ENCODE measurements around the gene STYXL2.

STYXL2 gene

DNA sequence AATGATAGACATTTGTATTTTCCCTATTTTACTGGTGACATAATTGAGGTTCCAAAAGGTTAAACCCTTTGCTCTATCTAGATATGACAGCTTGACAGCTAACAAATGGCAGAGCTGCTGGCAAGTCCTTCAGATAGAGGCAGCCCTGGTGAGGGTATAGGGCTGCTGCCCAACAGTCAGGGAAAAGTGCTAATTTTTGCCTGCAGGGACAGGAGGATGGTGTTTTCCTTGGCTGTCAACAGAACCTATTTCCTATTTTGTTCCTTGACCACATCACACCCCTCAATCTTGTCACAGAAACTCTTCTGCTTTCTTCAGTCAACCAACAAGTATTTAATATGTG lies 16.0 kb upstream of the STYXL2 start:
- DNase-seq (ENCODE audit: low read depth, low spot score): no peak

DNA sequence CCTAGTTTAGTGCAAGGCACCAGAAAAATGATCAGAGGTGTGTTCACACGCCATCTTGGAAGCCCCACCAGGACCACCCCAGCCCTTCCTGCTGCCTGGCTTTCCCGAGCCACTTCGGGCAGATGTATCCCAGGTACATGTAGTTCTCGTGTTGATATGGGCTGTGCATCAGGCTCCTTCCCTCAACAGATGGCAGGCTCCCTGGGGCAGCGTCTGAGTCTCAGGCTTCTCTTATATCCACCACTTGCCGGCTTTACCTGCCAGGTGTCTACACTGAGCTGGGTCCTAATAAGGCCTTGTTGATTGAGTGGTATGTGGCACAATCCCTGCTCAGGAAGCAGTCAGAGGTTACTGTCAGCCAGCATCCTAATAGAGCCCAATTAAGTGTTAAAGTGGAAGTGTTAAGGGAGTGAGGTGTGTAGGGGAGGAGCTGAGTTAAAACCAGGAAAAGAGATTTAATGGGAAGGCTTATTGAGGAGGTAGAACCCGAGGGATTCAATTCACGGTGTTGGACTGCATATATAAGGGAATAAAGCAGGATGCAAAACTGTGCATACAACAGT lies 12.2 kb upstream of the STYXL2 start:
- no peak for DNase-seq (ENCODE audit: low read depth, low spot score)

DNA sequence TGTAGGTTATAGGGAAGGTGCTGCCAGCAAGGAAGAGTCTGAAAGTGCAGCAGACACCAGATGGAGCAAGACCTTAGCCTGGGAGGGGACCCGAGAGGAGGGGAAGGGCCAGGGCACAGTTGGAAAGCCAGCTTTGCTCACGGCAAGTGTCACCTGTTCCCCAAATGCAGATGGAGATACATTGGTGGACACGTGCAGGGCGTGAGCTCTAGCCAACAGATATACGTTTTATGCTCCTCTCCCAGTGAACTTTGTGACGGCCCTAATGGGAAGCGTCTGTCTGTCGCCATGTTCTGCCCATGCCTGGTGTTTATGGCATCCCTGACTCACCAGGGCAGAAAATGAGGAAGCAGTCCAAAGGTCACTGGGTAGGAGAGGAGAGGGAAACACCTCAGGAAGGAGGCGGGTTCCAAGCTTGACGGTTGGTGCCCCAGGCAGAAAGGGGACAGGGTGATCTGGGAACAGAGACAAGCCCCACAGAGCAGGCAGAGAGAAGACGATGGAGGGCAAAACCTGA lies 11.3 kb upstream of the STYXL2 start:
- DNase-seq (ENCODE audit: low read depth, low spot score): no peak

DNA sequence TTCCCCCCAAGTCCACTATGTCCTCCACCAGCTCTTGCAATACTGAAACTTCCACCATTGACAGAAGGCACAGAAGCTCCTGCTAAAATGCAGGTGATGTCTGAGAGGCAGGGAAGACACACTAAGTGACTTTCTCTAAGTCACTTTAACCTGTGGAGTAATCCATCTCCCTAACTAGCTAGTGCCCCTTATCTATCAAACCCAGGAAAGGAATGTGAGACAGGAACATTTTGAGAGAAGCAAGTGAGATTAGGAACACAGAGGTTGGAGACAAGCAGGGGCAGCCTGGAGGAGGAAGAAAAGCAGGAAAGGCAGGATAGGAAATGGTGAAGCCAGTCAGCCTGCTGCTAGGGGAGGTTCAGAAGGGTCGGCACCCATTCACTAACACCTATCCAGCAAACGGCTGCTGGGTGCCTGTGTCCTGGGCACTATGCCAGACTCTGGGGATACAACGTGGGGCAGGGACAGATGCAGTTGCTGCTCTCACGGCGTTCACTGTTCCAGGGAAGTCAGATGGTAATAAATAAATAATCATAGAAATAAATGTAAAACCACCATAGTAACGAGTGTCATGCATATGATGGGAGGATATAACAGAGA lies 10.7 kb upstream of the STYXL2 start:
- DNase-seq (ENCODE audit: low read depth, low spot score): no peak

DNA sequence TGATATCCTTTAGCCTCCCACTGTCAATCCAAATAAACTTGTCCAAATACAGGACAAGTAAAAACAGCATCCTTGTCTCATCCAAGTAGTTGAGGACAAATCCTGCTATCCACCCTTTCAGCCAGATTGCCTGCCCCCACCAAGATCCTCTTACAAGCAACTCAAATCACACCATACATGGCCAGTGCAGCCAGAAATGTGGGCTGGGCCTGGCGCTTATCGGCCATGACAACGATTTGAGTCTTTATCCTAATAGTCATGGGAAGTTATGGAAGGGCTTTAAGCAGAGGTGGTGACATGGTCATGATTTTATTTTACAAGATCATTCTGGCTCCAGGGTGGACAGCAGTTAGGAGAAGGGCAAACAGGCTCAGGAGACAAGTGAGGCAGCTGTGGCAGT lies 10.0 kb upstream of the STYXL2 start:
- no peak for DNase-seq (ENCODE audit: low read depth, low spot score)

DNA sequence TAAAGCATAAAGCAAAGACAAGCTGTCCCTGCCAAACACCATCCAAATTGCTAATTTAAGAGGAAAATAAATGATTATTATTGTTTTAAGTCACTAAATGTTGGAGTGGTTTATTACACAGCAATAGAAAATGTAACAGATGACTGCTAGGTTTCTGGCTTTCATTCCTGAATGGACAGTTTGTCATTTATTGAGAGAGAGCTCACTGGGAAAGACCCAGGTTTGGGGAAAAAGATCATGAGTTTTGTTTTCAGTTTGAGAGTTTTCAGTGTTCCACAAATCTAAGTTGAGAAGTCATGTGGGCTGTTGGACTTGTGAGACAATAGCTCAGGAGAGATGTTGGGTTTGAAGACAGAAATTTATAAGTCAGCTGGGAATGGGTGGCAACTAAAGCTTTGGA lies 9.1 kb upstream of the STYXL2 start:
- no peak for DNase-seq (ENCODE audit: low read depth, low spot score)

DNA sequence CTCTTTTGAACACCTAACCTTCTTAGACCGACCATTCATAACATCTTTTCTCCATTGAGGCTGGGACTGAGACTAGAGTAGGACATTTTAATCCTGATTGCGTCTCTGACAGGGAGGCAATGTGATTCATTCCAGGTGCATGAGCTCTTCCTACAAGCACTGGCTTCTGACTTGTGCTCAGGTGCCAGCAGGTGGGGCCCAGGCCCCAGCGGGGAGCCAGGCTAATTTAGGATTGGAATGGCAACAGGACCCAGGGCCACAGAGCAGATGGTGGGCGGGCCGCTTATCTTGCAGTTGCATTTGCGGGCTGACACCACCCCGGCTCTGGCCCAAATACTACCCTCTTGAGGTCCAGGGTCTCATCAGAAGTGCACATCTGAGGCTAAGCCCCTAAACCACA lies 7.8 kb upstream of the STYXL2 start:
- DNase-seq (ENCODE audit: low read depth, low spot score): no peak

DNA sequence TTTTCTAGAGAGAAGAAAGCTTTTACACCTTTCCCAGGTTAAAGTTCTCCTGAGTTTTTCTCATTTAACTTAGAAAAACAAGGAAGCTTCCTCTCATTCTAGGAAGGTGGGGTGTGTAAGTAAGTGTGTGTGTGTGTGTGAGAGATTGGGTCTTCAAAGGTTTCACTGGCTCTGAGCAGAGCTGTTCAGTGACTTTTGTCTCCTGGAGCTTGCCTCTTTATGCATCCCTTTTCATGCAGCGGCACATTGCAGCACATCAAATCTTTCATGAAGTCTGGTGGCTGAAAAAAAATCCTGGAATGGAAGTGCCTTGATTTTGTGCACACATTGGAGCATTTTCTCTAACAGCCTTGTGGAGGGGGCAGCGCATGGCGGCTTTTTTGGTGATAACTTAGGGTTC lies 7.1 kb upstream of the STYXL2 start:
- DNase-seq (ENCODE audit: low read depth, low spot score): no peak

DNA sequence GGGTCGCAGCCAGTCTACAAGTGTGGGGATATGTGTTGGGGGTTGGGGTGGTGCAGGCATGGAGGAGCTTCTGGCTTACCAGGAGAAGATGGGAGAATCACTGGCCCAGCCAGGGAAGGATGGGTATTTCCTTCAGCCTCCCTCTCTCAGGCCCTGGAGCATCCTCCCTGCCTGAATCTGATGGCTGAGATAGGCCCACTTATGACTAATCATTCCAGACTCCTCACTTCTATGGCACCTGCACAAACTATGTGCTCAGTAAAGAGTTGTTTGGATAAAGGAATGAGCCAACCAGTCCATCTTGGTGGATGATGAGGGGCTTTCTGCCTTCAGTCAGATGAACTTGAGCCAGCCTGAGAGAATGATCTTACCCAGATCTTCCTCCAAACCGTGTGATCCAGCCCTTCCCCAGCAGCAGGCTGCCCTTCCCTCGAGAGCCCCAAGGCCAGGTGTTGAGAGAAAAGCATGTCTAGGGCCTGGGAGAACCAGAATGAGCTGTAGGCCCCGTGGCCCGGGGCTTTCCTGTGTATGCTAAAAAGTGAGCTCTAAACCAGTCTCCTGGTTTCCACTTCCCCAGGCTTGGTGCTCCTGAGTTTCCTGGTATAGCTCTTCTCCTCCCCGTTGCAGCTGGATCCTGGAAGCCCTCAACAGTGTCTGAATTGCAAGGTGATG lies 5.0 kb upstream of the STYXL2 start:
- DNase-seq (ENCODE audit: low read depth, low spot score): no peak

DNA sequence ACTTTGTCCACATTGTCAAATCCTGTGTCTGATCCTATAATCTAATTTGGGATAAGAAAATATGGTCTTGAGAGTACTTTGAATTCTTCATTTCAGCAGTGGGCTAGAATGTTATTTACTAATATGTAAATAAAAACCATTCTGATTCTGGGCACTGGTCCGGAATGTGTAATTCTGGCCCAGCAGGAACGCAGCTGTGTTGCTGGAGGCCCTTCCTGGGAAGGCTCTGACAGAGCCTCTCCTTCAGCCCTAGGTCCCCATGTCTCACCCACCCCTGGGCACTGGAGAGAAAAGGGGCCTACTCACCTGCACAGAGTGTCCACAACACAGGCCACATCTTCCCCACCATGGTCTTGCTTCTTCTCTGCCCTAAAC lies 3.9 kb upstream of the STYXL2 start:
- no peak for DNase-seq (ENCODE audit: low read depth, low spot score)

DNA sequence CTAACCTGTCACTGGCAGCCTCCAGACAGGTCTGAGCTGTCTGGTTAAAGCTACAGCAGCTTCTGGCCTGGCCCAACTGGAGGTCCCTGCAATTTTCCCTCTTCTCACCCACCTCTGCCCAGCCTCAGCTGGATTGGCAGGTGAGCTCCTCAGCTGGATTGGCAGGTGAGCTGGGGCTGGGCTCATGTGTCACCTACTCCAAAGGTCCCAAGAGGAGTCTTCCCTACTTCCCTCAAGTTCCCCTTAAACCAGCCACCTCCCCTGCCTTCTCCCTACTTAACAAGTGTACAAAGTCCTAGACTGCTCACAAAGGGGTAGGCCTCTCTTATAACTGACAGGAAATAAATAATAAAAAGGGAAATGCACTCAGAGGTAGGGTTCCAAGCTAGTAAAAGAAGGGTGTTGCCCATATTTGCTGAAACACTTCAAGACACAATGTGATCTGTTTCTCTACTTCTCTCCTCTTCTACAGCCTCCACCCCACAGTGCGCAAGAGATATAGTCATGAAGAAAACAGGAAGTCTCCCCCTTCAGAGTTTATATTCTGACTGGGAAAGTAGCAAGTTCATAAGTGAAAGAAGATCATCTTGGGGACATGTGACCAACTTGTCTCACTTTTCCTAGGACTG lies 3.4 kb upstream of the STYXL2 start, which contains the start of gene GPA33:
Gene GPA33 (minus strand): TSS at position 64 of the 629 bp plus-strand sequence. CDS start 90 bp downstream, outside the sequence.
- no peak for DNase-seq (ENCODE audit: low read depth, low spot score)

DNA sequence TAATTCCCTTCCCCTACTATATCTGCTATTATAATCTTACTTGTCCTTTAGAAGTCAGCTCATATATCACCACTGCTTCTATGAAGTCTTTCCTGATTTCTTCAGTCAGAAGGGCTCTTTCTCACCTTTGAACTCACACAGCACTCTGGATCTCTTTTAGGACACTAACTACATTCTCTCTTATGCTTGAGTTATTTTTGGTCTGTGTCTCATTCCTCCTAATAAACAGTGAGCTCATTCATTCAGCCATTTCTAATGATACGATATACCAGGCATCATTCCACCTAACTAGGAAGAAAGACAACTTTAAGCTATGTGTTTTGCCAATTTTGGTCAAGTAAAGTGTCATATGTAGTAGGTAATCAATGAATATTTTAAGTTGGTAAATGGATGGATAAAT lies 1.2 kb upstream of the STYXL2 start:
- DNase-seq (ENCODE audit: low read depth, low spot score): no peak

DNA sequence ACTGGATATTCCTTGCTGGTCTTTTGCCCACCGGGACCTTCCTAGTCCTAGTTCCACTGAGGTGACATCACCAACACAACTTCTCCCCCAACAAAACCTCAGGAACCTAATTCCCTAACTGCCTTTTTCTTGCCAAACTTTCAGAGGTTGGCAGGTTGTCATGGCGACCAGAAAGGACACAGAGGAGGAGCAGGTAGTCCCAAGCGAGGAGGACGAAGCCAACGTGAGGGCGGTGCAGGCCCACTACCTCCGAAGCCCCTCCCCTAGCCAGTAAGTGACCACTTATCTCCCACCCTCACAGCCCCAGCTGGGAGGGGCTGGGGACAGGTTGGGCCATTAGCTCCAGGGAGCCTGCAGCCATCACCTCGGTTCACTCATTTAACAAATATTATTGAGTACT lies 815 bp downstream of the STYXL2 start:
- no peak for DNase-seq (ENCODE audit: low read depth, low spot score)

DNA sequence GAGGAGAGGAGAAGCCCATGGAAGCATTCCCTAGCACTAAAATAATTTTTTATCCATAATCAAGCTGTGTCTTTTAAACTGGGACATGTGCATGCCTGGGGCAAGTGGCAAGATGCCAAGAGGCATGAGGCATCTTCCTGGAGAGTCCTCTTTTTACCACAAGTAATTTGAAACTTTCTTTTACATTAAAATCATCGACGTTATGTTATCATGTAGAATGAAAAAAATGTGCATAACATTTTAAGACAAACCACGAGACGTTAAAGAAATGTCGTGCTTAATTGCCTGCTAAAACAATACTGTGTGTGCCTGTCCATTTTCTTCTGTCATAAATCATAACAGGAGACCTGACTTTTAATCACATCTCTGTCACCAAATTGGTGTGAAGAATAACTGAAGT lies 1.5 kb downstream of the STYXL2 start:
- DNase-seq (ENCODE audit: low read depth, low spot score): peak; percentile 12

DNA sequence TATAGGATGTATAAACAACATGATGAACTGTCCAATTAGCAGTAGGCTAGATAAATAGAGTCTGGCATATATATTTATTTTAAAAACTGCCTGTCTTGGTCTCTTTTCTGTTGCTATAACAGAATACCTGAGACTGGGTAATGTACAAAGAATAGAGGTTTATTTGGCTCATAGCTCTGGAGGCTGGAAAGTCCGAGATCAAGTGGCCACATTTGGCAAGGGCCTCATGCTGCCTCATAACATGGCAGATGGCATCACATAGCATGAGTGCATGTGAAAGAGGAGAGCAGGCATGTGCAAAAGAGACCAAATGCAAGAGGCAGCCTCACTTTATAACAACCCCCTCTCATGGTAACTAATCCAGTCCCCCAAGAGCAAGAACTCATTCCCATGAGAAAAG lies 6.0 kb downstream of the STYXL2 start:
- no peak for DNase-seq (ENCODE audit: low read depth, low spot score)

DNA sequence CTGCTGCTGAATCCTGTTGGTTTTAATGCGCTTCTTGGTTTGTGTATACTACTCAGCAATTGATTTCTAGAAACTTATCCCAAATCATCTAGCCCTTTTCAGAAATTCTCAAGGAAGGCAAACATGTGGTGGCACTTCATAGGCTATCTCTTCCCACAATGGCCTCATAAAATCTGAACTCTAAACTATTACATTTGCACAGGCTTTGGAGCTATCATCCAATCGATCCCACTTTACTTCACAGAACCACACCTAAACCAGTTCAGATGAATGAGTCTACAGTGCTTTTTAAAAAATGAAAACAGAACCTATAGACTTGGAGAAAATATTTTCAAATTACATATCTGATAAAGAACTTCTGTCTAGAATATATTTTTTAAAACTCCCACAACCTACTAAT lies 6.9 kb downstream of the STYXL2 start:
- DNase-seq (ENCODE audit: low read depth, low spot score): no peak

DNA sequence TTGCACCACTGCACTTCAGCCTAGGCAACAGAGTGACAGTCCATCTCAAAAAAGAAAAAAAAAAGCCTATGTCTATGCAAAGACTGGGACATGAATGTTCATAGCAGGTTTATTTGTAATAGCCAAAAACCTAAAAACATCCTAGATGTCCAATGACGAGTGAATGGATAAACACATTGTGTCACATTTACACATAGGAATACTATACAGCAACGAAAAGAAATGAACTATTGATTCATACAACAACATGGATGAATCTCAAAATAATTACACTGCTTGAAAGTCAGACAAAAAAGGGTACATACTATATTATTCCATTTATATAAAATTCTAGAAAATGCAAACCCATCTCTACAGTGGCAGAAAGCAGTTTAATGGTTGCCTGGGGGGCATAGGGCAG lies 7.9 kb downstream of the STYXL2 start:
- no peak for DNase-seq (ENCODE audit: low read depth, low spot score)

DNA sequence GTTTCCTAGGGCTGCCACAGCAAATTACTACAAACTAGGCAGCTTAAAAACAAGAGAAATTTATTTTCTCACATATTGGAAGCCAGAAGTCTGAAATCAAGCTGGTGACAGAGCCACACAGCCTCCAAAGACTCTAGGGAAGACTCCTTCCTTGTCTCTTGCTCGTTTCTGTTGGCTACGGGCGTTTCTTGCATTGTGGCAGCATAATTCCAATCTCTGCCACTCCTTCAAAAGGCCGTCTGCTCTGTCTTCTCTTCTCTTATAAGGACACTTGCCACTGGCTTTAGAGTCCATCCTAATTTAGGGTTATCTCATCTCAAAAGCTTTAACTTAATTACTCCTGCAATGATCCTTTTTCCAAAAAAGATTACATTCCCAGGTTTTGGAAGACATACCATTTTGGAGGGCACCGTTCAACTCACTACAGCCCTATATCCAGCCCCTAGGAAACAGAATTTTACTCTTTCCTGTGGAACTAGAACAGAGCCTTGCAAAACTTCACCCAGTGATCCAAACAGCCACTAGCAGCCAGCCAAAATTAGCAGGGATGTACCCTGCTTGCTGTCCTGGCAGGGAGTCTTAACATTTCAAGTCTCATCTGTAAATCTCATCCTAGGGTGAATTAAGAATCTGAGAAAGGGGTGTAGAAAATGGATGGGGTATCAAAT lies 9.2 kb downstream of the STYXL2 start:
- DNase-seq (ENCODE audit: low read depth, low spot score): no peak

DNA sequence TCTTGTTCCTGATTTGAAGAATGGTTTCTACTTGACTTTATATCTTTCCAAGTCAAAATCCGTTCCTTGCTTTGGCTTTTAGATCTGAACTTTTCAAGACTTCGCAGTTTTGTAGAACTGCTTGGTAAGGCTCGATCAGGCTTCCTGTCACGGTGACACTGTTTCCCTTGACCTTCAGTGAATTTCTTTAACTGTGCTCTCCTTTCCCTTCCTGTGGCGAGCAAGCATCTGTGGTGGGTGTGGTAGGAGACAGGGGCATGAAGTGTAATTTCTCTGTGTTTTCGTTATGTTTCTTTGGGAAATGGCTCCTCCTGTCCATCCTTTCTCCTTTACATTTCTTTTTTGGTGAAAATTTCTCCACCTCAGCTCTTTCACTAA lies 10.4 kb downstream of the STYXL2 start:
- DNase-seq (ENCODE audit: low read depth, low spot score): no peak

DNA sequence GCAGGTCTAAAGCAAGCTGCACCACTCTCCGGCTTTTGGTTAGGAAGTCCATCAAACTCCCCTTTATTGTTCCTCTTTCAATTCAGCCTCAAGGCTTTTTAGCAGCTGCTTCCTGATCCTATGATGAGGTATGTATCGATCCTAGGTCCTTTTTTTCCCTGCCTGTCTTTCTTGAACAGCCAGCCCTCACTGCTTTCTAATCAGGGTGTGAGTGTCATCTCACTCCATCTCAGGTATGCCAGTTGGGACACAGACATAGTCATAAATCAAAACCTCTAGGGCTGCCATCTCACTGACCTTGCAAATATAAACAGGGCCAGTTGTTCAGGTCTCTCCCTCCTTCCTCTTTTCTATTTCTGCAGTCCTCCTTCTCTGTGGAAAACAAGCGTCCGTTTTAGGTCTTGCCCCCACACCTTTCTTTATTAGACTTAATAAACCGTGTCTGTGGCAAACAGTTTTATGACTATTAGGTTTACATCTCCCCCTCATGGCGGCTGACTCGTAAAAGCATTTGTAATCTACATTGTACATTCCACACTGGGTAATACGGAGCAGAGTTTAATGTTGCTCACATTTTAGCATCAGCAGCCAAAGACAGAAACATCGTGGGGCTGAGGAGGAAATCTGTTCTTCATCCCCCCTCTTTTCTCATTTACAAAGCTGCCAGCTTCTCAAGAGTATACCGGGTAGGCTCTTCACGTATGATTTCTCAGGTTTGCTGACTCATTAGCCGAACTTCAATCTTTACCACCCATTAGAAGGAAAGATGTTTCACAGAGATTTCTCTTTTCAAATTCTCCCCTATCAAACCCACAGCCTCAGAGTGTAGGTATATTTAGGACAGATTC lies 11.6 kb downstream of the STYXL2 start:
- DNase-seq (ENCODE audit: low read depth, low spot score): no peak

DNA sequence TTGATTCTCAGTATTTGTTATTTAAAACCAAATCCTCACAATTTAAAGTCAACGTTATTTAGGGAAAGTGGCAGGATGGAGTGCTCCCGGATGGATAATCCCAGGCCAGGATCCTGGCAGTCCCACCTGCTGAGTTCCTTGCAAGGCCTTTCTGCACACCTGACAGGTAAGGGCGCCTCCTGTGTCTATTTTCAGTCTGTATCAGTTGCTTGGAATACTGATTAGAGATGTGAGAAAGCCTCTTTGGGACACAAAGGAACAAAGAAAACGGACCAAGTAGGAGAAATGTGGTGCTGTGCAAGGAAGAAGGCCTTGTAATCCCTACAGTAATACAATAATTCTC lies 12.2 kb downstream of the STYXL2 start:
- no peak for DNase-seq (ENCODE audit: low read depth, low spot score)

DNA sequence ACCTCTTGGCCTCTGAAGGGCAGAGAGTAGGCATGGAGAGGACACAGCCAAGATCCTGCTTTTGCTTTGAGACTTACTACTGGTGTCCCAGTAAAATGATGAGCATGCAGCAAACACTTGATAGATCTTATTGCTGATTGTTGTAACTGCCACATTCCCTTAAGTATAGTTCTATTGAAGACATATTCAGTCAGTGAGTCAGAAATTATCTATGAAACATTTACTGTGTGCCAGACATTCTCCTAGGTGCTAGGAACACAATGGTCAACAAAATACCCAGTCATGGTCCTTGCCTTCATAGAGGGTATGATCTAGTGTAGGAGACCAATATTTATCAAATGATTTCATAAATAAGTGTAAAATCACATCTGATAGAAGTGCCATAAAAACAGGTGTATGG lies 13.6 kb downstream of the STYXL2 start:
- no peak for DNase-seq (ENCODE audit: low read depth, low spot score)

Data from brain pericyte (primary cell).